GM21576 (cell line): ENCODE results near the gene MAF.

ENCODE experiments used
- ATAC-seq: cut with Tn5 transposase; IDR thresholded peaks from one replicate; pipeline ENCODE4 v1.9.1; 2021; ENCODE audit warnings: mild to moderate bottlenecking, moderate library complexity; ENCODE audit not compliant: unreplicated experiment

MAF gene

GRCh38 chr16:79550373-79550772 is 50.2 kb downstream of the MAF start:
- ATAC-seq = no peak

- no peak for ATAC-seq
These were observed 53.5 kb downstream of the MAF start for GRCh38 chr16:79547085-79547484.
